ENCODE data around the gene GCSAML.

The GCSAML gene

GRCh38 chr1:247529771-247530355 is 19.1 kb upstream of the GCSAML start:
- no peak for DNase-seq (ENCODE audit: extremely low read depth, low read depth)
- TF ChIP-seq, protein P1, sequence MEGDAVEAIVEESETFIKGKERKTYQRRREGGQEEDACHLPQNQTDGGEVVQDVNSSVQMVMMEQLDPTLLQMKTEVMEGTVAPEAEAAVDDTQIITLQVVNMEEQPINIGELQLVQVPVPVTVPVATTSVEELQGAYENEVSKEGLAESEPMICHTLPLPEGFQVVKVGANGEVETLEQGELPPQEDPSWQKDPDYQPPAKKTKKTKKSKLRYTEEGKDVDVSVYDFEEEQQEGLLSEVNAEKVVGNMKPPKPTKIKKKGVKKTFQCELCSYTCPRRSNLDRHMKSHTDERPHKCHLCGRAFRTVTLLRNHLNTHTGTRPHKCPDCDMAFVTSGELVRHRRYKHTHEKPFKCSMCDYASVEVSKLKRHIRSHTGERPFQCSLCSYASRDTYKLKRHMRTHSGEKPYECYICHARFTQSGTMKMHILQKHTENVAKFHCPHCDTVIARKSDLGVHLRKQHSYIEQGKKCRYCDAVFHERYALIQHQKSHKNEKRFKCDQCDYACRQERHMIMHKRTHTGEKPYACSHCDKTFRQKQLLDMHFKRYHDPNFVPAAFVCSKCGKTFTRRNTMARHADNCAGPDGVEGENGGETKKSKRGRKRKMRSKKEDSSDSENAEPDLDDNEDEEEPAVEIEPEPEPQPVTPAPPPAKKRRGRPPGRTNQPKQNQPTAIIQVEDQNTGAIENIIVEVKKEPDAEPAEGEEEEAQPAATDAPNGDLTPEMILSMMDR (IDR thresholded peaks at IDR 0.05; ENCODE audit: low read depth, low read length) = no peak

DNA sequence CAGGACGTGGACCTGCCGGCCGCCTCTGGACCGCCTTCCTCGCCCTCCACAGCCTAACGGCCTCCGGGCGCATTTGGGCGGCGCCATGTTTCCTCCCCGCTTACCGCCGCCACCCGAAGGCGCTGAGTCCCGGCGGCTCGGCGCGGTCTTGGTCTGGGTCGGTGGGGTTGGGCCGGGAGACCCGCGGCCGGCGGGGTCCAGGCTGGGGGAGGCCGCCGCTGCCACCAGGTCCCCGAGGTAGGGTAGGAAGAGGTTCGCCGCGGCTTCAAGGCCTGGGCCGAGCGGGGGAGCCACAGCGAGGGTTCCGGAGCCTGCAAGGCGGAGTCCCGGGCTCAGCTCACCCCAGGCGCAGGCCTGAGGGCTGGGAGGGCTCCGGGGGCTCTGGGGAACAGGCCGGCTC is 18.1 kb upstream of the GCSAML start:
- DNase-seq (ENCODE audit: extremely low read depth, low read depth) = no peak
- TF ChIP-seq, protein P1 (IDR thresholded peaks at IDR 0.05; ENCODE audit: low read depth, low read length) = no peak

GRCh38 chr1:247531937-247532336 is 17.0 kb upstream of the GCSAML start:
- TF ChIP-seq, protein P1 (IDR thresholded peaks at IDR 0.05; ENCODE audit: low read depth, low read length) = no peak
- no peak for DNase-seq (ENCODE audit: extremely low read depth, low read depth)

DNA sequence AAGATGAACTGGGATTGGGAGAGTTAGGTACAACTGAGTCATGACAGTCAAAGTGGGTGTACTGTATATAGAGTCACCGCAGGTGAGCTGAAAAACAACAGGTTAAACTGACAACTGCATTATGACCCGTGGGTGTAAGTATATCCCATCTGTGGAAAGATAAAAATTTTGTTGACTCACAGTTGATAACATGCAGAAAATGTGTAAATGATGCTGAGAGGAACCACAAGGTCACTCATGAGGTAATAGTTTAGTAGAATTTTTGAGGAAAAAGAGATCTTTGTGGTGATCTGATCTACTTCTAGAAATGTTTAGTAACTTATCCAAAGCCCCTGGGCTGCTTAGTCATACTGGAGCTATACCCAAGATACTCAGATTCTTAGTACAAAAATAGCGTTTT is 13.5 kb upstream of the GCSAML start:
- TF ChIP-seq, protein P1 (IDR thresholded peaks at IDR 0.05; ENCODE audit: low read depth, low read length) = no peak
- no peak for DNase-seq (ENCODE audit: extremely low read depth, low read depth)

- TF ChIP-seq, protein P1 (IDR thresholded peaks at IDR 0.05; ENCODE audit: low read depth, low read length) = no peak
- no peak for DNase-seq (ENCODE audit: extremely low read depth, low read depth)
Measured at GRCh38 chr1:247536340-247536739, 12.6 kb upstream of the GCSAML start, which contains the start of gene OR2C3. Gene OR2C3 (minus strand): TSS chr1:247536440. CDS start chr1:247532511, 3,929 bp downstream.

- no peak for DNase-seq (ENCODE audit: extremely low read depth, low read depth)
- TF ChIP-seq, protein P1 (IDR thresholded peaks at IDR 0.05; ENCODE audit: low read depth, low read length) = no peak
Measured at GRCh38 chr1:247538561-247538960, 10.4 kb upstream of the GCSAML start.

GRCh38 chr1:247539215-247539614 is 9.7 kb upstream of the GCSAML start:
- DNase-seq (ENCODE audit: extremely low read depth, low read depth) = no peak
- TF ChIP-seq, protein P1 (IDR thresholded peaks at IDR 0.05; ENCODE audit: low read depth, low read length) = no peak
